Stimulated activated CD8-positive, alpha-beta memory T cell treated with anti-CD3 and anti-CD28 coated beads, Interleukin-7, amount 100 ng/mL, for 48 hours (primary cell): ENCODE results near the gene SHCBP1L.

ENCODE experiments used
- DNase-seq, 2 donors: peaks; one replicate each; pipeline ENCODE4 v3.0.0-alpha.2; 2020; ENCODE audit warnings: low read depth in 1 of 2; ENCODE audit errors: extremely low read depth in 1 of 2

The SHCBP1L gene

DNA sequence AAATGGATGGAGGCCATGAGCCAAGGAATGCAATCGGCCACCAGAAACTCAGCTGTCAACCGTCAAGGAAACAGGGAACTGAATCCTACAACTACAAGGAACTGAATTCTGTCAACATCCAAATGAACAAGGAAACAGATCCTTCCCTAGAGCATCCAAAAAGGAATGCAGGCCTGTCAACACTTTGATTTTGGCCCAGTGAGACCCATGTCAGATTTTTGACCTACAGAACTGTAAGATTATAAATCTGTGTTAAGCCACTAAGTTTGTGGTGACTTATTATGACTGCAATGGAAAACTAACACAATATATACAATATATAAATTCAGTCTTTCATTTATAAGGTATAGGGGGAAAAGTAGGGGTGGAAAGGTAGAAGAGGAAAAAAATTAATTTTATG, 55.3 kb downstream of the SHCBP1L start:
- no peak for DNase-seq

DNA sequence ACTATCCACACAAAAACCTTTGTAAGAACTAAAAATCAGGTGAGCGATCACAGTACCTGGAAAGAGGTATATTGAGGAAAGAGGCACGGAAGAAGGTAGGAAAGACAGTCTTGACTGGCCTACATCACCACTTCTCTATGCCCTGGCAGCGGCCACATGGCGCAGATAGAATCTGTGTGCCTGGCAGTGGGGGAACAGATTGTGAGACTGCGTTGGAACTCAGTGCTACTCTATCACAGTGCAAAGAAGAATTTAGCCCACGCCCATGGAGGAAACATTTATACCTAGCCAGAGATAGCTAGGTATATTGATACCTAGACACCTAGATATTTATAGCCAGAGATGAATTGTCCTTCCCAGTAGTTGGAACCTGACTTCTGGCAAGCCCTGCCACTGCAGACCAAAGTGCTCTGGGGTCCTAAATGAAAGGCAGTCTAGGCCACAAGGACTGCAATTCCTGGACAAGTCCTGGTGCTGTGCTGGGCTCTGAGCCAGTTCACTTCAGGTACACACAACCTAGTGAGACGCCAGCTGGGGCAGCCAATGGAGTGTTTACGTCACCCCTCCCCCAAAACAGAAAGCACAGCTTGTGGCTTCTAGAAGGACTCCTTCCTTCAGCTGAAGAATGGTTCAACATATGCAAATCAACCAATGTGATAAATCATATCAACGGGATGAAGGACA, 61.9 kb downstream of the SHCBP1L start:
- DNase-seq, result no peak

DNA sequence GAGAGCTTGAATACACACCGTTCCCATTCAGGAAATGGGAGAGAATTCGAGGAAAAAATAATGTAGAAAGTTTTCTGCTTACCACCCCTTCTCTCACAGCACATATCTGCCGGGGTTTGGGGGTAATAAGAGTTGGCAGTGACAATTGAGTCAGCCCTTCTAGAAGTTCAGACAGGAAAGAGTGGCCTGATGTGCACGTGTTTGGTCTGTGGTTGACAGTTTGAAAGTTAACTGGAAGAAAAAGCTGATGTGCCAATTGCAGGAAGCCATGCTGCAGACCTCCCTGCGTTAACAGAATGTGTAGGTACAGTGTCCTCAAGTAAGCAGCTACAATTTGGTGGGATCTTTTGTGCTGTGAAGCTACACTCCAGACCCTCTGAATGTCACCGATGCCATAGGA, 63.0 kb downstream of the SHCBP1L start:
- peak in 1 of 2 donors; percentile 11 for DNase-seq

DNA sequence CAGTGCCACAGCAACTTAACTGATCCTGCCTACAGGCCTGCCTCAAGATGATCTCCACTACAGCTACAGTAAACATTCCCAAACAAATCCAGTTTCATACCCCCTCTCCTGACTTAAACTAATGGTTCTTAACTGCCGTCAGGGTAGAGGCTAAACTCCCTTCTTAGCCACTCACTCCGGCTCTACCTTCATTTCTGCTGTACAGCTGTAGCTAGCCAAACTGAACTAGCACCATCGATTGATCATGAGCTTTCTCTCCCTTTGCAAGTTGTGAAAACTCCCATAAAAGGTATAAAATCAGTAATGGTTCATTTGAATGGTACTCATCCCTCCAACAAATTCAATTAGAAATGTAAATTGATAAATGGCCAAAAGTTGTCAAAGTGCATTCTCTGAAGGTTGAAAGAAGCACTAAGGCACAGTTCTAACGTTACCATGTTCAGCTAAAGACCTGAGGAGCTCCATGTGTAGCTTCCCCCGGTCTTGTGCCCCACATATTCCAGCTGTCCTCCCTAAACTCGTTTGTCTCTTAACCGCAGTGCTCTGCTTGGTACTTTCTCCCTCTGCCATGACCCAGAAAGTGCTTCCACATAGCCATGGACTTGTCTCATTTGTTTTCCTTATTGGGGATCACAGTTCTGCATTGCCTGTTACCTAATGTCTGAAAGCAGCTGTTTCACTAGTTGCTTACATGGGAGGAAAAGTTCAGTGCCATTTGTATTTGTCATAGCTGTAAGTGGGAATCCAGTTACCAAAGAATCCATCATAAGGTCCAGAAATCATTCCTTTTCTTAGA, 64.0 kb downstream of the SHCBP1L start:
- no peak for DNase-seq

DNA sequence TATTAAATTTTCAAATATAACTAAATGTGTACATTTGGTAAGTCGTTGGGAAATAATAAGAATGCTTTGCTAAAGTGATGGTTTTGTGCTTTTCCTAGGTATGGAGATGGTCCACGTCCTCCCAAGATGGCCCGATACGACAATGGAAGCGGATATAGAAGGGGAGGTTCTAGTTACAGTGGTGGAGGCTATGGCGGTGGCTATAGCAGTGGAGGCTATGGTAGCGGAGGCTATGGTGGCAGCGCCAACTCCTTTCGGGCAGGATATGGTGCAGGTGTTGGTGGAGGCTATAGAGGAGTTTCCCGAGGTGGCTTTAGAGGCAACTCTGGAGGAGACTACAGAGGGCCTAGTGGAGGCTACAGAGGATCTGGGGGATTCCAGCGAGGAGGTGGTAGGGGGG, 66.0 kb downstream of the SHCBP1L start:
- DNase-seq, result no peak

DNA sequence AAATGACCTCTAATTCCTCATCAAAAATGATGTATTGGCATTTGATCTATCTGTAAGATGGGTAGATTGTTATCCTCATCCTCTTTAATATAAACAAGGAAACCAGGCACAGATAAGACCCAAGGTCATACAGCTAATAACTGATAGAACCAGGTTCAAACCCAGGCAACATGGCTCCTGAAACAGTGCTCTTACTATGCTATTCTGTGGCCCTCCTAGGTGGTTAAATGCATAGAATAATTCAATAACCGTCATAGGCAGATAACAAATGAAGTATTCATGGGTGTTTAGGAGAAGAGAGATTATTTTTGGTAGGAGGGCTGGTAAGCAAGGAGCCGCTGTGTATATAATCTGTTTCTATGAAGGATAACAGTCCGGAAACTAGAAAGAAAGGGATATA, 67.4 kb downstream of the SHCBP1L start:
- no peak for DNase-seq

DNA sequence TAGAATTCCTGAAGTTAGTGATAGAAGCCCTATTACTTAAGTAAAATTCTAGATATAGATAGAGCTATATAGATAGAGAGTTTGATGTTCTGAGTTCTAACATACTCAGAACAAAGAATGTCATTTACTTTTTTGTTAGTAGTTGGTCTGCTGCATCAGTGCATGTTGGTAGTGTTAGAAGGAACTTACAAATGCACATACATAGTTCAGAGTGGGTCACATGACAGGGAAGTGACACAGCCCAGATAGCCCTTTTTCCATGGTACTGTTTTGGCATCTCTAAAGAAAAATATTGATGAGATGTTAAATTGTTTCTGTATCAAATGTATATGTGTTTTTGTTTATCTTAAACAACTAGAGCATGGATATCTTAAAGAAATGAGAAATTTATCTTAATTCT, 68.1 kb downstream of the SHCBP1L start:
- DNase-seq, result no peak

DNA sequence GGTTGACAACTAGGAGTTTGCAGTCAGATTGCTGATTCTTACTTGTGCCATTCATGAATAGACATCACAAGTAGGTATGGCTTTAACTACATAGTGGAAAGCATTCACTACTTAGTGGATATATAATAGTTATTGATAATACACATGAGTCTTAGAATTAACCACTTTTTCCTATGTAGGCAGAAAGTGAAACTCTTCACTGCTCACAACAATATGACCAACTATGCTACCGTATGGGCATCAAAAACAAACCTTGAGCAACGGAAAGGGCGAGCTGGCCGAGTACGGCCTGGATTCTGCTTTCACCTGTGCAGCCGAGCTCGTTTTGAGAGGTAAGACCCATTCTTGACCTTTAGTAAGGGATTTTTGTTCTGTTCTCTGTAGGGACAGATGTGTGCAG, 75.1 kb downstream of the SHCBP1L start:
- DNase-seq, result peak in 1 of 2 donors; percentile 16

DNA sequence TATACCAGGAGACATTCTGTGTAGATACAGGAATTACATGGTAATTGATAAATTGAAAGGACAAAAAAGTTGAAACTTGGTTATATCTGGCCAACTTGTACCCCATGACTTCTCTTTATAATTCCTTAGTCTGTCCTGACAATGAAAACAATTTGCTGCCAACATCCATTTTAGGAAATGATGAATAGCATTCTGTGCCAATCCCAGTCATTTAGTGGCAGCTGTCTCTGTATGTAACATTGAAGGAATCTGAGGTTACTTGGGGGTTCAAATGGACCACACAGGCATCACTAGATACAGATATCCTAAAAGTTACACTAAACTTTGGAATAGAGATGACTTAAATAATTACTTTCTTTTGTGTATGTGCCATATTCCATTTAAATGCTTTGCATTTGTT, 75.6 kb downstream of the SHCBP1L start:
- no peak for DNase-seq

DNA sequence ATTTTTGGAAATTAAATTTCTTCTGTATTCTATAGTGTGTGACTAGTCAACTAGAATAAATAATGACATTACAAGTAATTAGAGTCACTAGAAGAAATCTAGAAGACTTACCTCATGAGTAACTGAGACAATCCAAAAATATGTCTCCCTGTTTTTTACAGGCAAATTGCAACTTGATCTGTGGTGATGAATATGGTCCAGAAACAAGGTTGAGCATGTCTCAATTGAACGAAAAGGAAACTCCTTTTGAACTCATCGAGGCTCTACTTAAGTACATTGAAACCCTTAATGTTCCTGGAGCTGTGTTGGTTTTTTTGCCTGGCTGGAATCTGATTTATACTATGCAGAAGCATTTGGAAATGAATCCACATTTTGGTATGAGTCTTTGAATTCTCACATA, 77.1 kb downstream of the SHCBP1L start:
- no peak for DNase-seq

DNA sequence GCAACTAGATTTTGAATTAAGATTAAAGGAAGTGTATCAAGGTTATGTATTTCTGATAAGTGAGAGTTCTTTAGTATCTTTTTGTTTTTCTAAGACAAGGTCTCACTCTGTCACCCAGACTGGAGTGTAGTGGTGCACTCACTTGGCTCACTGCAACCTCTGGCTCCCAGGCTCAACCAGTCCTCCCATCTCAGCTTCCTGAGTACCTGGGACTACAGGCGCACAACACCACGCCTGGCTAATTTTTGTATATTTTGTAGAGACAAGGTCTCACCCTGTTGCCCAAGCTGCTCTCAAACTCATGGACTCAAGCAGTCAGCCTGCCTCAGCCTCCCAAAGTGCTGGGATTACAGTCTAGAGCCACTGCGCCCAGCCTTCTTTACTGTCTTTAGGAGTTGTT, 80.1 kb downstream of the SHCBP1L start:
- no peak for DNase-seq

DNA sequence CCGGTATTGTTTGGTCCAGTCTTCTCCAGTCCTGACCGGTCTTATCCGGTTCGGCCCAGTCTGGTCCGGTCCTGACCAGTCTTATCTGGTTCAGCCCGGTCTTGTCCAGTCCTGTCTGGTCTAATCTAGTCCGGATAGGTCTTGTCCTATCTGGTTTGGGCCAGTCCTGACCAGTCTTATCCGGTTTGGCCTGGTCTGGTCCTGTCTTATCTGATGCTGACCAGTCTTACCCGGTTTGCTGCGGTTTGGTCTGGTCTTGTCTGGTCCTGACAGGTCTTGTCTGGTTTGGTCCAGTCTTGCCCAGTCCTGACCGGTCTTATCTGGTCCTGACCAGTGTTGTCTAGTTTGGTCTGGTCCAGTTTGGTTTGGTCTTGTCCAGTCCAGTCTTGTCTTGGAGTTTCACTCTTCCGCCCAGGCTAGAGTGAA, 83.7 kb downstream of the SHCBP1L start:
- no peak for DNase-seq

DNA sequence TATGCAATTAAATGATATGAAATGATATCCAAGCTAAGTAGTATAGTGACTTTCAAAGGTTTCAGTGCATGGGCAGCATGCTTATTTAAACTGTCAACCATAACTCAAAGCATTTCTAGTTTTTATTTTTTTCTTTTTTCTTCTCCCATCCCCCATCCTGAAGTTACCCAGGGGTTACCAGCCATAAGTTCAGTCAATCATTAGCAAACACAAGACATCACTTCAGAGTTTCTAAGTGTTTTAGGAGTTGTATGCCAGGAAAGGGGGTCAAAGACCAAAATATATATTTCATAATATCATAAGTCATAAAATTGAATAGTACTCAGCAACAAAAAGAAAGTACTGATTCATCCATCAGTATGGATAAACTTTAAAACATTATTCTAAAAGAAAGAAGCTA, 85.1 kb downstream of the SHCBP1L start:
- no peak for DNase-seq

DNA sequence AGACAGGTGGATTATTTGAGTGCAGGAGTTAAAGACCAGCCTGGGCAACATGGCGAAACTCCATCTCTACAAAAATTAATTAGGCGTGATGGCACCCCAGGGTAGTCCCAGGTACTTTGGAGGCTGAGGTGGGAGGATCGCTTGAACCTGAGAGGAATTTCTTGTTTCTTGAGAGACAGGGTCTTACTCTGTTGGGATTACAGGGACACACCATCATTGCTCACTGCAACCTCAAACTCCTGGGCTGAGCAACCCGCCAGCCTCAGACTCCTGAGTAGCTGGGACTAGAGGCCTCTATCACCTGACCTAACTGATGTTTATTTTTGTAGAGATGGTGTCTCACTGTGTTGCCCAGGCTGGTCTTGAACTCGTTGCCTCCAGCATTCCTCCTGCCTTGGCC, 89.0 kb downstream of the SHCBP1L start:
- no peak for DNase-seq

DNA sequence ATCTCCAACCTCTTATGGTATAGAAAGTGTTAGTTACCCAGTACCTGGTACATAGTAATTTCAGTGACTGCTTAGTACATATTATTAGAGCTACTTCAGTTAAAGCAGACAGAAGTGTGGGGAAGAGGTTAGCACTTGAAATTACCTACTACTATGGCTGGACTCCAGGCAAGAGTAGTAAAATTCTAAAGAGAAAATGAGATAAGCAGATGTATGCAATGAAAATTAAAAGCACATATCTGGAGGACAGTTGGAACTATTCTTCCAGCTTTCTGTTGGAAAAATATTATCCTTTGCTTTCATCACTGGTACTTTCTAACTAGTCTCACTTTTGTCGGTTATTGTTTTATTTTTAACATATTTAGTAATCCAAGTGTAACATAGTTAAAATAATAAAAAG, 90.1 kb downstream of the SHCBP1L start:
- no peak for DNase-seq

DNA sequence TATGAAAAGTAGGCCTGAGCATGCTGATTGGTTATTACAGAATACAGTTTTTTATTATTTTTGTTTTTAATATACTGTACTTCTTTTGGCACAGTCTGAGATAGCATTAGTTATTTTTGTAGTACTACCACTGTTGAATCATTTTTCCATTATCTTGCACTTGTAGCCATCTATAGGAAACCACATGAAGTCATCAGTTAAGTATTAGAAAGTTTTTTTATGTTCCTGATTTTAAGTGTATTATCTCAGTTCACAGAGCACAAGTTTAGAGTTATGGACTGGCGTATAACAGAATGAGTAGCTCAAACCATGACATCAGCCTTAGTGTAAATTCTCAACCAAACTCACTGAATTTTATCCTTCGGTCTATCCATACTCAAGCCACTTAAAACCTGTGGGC, 91.0 kb downstream of the SHCBP1L start:
- DNase-seq, result no peak

DNA sequence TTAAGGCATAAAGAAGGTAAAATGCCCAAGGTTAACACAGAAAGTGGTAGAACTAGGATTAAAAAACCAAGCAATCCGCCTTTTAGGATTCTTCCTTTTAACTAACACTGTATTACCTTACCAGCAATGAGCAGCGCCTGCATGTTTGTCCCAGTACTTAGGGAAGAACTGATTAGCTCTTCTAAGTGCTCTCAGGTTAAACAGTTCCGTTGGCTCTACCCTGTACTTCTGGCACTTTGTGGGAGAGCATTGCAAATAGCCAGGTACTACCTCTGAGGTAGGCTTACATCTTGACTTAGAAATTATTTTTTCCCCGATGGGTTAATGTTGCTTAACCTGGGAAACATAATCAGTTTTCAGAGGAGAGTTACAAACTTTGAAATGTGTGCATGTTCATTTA, 92.3 kb downstream of the SHCBP1L start:
- DNase-seq, result no peak

DNA sequence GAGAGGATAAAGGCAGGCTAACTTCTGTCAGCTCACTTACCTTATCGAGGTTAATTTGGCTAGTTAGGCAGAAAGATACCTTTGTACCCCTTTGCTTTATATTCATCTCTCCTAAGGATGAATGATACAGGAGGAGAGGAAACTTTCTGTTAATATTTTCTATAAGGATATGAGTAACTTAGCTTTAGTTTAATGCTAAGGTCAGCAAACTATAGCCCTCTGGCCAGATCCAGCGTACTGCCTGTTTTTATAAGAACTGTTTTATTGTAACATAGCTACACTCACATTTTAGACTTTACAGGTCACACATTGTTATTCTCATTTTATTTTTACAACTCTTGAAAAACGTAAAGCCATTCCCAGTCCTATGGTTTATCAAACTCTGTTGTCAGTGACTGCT, 95.8 kb downstream of the SHCBP1L start:
- no peak for DNase-seq

DNA sequence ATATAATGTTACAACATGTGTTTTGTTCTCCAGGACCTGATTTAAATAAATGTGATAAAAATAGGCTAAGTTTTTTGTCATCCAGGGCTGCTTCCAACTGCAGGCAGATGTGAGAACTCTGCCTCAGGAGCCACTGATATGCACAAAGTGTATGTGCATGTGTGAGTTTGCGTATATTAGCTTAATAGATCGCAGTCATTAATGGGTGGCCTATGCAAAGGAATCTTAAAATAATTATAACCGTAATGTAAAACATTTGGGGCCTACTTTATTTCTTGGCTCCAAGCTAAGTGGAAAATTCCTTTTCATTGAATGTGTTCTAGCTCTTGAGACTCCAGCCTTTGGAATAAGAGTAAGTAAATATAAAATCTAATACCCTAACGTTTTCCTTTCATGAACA, 97.1 kb downstream of the SHCBP1L start:
- DNase-seq, result no peak

DNA sequence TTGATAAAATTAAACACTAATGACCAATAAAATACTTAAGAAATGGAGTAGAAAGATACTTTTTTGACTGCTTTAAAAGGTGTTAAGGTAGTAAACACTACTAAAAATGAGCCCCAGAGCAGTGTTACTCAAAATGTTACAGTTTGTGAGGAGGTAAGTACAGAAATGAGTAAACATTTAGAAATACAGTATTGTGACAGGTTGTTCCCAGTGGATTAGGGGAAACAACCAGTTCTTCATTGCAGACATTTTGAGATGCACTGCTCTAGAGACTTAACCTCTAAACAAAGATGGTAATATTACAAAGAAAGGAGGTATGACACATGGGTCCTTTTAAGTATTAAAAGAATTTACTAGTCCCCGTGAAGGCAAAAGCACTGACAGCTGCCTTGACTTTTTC, 101.1 kb downstream of the SHCBP1L start:
- DNase-seq, result no peak

DNA sequence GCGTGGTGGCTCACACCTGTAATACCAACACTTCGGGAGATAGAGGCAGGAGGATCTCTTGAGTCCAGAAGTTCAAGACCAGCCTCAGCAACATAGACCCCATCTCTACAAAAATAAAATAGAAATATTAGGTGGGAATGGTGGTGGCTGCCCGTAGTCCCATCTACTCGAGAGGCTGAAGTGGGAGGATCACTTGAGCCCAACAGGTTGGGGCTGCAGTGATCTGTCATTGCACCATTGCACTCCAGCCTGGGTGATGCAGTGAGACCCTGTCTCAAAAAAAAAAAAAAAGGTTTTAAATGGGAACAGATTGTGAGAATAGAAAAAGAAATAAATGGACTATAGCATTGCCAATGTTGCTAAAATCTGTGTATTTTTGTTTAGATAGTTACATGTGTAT, 102.6 kb downstream of the SHCBP1L start:
- no peak for DNase-seq
